Measurements from ENCODE around the gene RBMS3. TPM values are rescaled to one million over a fixed set of nuclear protein-coding genes. Genes with fewer than 3 reads are reported as not detected.
"Not testable (repeated sequence)": the region's sequence is repeated elsewhere in the genome, so short reads cannot be mapped to it uniquely, and the experiment has no call there.

The RBMS3 gene
- total RNA-seq, 1 experiment from 2014 or later, result 5.9 TPM

DNA sequence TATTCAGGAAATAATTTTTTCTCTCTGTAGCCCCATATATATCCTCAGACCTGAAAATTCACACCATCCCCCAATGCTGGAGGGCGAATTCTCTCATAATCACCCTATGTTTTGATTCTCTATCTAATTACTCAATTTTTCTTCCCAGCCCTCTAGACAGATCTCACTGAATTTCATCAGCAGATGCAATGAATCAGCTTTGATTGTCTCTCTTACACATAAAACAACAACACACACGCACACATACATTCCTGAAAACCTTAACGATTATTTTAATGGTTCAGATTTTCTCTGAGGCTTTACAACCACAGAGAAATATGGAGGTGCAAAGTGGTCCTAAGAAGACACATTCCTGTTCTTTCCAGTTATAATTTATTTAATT lies 11.1 kb downstream of the RBMS3 start:
- DNase-seq (ENCODE audit: low read depth, low spot score), result no peak
- in situ Hi-C loops (cut with HindIII; ENCODE audit: low pct_unique_long_range_greater_than_20kb, low sequenced_read_pairs), result no loop called here

- DNase-seq (ENCODE audit: low read depth, low spot score), result no peak
- in situ Hi-C loops (cut with HindIII; ENCODE audit: low pct_unique_long_range_greater_than_20kb, low sequenced_read_pairs), result no loop called here
Observed at GRCh38 chr3:29293421-29293820, 12.6 kb downstream of the RBMS3 start.

- in situ Hi-C loops (cut with HindIII; ENCODE audit: low pct_unique_long_range_greater_than_20kb, low sequenced_read_pairs), result no loop called here
- no peak for DNase-seq (ENCODE audit: low read depth, low spot score)
Observed at GRCh38 chr3:29297998-29298397, 17.1 kb downstream of the RBMS3 start.

DNA sequence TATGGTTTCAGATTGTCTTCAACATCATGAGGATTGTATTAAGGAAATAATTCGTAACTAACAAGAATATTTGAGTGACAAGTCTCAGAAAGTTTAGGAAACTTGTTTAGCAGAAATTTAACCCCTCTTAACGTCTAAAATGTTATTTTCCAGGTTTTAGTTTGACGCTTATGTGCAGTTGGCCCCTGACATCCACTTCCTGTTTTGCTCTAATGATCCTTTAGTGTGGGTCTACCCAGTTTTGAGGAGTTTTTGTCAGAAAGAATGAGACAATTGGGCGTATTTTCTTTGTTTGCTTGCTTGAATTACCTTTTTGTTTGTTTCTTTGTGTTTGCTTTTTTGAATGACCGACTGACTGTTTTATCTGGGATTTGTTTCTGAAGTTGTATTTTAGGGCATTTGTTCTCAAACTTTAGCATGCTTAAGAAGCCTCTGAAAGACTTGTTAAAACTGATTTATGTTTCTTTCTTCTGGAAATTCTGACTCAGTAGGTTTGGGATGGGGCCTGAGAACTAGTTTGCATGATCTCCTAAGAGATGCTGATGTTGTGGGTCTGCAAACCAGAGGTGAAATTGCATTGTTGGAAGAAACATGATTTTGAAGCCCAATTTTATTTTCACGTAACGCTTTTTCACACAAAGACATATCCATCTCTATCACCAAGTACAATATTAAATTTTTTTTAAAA lies 20.6 kb downstream of the RBMS3 start:
- DNase-seq (ENCODE audit: low read depth, low spot score), result no peak
- in situ Hi-C loops (cut with HindIII; ENCODE audit: low pct_unique_long_range_greater_than_20kb, low sequenced_read_pairs), result no loop called here

- in situ Hi-C loops (cut with HindIII; ENCODE audit: low pct_unique_long_range_greater_than_20kb, low sequenced_read_pairs), result no loop called here
- DNase-seq (ENCODE audit: low read depth, low spot score), result no peak
Observed at GRCh38 chr3:29302619-29303018, 21.7 kb downstream of the RBMS3 start.

- in situ Hi-C loops (cut with HindIII; ENCODE audit: low pct_unique_long_range_greater_than_20kb, low sequenced_read_pairs), result no loop called here
- DNase-seq (ENCODE audit: low read depth, low spot score), result no peak
Observed at GRCh38 chr3:29307295-29307694, 26.4 kb downstream of the RBMS3 start.

DNA sequence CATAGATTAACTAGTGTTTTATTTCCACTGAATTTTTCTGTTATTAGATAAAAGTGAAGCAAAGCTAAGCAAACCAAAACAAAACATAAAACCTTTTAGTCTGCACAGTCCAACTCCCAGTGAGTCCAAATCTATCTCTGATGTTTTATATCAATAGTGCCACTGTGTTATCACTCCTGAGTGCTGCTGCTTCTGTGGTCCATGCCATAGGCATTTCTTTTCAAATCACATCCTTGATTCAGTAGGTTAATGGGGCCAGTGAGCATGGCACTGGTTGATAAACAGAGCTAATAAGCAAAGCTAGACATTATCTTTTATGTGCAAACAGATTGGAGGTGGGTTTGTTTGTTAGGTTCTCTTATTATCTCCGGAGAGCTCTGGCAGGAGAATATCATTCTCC lies 30.0 kb downstream of the RBMS3 start:
- DNase-seq (ENCODE audit: low read depth, low spot score), result no peak
- in situ Hi-C loops (cut with HindIII; ENCODE audit: low pct_unique_long_range_greater_than_20kb, low sequenced_read_pairs), result no loop called here

DNA sequence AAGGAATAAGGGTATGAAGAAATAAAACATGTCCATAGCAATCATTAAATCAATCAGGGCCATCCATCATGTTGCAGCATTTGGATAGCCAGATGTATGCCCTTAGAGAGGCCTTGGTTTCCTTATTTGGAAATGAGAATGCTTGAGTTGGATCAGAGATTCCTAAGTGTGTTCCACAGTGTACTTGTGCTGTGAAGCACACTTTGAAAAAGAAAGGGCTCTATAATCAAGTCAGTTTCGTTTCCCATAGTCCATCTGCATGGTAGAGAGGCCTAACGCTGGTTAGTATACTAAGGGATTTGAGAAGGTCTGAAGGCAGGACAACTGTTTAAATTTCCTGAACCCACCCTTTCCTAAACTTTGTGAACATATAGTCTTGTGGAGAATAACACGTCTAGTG lies 30.9 kb downstream of the RBMS3 start:
- in situ Hi-C loops (cut with HindIII; ENCODE audit: low pct_unique_long_range_greater_than_20kb, low sequenced_read_pairs), result no loop called here
- DNase-seq (ENCODE audit: low read depth, low spot score), result no peak

- in situ Hi-C loops (cut with HindIII; ENCODE audit: low pct_unique_long_range_greater_than_20kb, low sequenced_read_pairs), result no loop called here
- DNase-seq (ENCODE audit: low read depth, low spot score), result no peak
Observed at GRCh38 chr3:29312395-29312794, 31.5 kb downstream of the RBMS3 start.

GRCh38 chr3:29312960-29313452 lies 32.1 kb downstream of the RBMS3 start:
- no peak for DNase-seq (ENCODE audit: low read depth, low spot score)
- in situ Hi-C loops (cut with HindIII; ENCODE audit: low pct_unique_long_range_greater_than_20kb, low sequenced_read_pairs), result no loop called here

GRCh38 chr3:29313981-29314726 lies 33.3 kb downstream of the RBMS3 start:
- no peak for DNase-seq (ENCODE audit: low read depth, low spot score)

DNA sequence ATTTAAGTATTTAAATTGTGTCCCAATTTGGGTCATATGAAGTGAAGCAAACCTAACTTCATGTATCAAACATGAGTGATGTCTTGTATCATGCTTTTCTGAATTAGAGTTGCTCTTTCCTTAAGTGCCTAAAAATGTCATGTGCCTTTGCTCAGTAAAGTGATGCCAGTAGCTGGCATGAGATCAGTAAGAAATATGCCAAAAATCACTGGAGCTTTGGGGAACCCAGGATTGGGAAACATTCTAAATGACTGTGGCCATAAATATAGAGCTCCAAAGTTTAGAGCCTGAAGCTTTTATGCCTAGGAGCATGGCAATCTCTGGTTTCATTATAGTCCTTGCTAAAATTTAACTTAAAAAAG lies 33.8 kb downstream of the RBMS3 start:
- in situ Hi-C loops (cut with HindIII; ENCODE audit: low pct_unique_long_range_greater_than_20kb, low sequenced_read_pairs), result no loop called here
- no peak for DNase-seq (ENCODE audit: low read depth, low spot score)

More at GRCh38 chr3:29313981-29314726, 33.3 kb downstream of the RBMS3 start:
- in situ Hi-C loops (cut with HindIII; ENCODE audit: low pct_unique_long_range_greater_than_20kb, low sequenced_read_pairs), result no loop called here

DNA sequence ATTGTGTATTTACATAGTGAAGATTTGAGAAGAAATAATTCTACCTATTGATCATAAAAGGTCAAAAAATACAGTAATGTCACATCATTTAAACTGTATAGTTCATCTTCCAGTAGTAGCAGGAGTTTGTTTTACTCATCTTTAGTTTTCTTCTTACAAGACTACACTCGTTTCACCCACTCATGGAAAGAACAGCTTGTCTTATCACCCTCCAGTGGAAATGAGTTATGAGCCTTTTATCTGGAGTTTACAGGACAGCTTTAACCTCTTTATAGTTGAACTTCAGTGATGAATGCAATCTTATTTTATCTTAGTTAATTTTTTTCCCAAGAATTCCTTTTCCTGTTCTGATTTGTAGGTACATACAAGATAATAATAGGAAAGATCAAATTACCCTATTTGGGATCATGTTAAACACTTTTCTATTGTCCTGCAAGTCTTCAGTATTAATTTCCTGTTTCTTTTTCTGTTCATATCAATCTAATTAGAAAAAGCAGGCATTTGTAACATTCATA lies 36.8 kb downstream of the RBMS3 start:
- in situ Hi-C loops (cut with HindIII; ENCODE audit: low pct_unique_long_range_greater_than_20kb, low sequenced_read_pairs), result no loop called here

GRCh38 chr3:29318251-29318650 lies 37.4 kb downstream of the RBMS3 start:
- no peak for DNase-seq (ENCODE audit: low read depth, low spot score)
- in situ Hi-C loops (cut with HindIII; ENCODE audit: low pct_unique_long_range_greater_than_20kb, low sequenced_read_pairs), result no loop called here

More for the DNA sequence above, 36.8 kb downstream of the RBMS3 start:
- no peak for DNase-seq (ENCODE audit: low read depth, low spot score)

DNA sequence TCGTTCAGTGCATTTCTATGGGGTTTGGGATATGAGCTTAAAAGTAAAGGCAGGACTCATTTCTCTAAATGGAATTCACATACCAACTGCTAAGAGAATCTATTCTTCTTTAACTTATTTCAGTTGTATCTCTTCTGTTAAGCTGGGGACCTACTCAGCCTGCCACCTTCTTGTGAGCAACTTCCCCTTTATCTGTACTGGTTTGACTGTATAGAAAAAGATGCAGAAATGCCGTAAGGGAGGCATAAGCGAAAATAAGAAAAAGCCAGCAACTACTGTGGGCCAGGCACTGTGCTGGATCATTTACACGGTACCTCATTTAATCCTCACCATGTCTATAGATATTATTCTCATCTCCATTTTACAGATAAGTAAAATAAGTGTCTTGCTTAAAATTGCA lies 38.4 kb downstream of the RBMS3 start:
- DNase-seq (ENCODE audit: low read depth, low spot score), result no peak
- in situ Hi-C loops (cut with HindIII; ENCODE audit: low pct_unique_long_range_greater_than_20kb, low sequenced_read_pairs), result no loop called here

- in situ Hi-C loops (cut with HindIII; ENCODE audit: low pct_unique_long_range_greater_than_20kb, low sequenced_read_pairs), result no loop called here
- no peak for DNase-seq (ENCODE audit: low read depth, low spot score)
Observed at GRCh38 chr3:29319798-29320197, 38.9 kb downstream of the RBMS3 start.

DNA sequence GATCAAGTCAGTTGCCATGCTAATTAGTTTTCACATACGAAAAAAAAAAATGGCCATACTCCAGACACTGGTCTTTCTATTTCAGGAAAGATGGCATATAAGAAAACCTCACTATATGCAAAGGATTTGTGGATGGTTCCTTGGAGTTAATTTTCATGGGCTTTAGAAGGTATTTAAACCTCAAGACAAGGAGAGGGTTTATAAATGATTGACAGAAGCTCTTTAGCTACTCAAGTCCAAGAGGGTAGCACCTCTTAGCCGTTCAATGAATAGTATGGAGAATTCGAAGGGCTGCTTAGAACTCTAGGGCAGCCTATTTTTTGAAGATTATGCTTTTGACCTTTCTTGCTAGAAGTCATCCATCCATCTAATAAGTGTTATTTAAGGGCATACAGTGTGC lies 41.7 kb downstream of the RBMS3 start:
- DNase-seq (ENCODE audit: low read depth, low spot score), result no peak
- in situ Hi-C loops (cut with HindIII; ENCODE audit: low pct_unique_long_range_greater_than_20kb, low sequenced_read_pairs), result no loop called here

DNA sequence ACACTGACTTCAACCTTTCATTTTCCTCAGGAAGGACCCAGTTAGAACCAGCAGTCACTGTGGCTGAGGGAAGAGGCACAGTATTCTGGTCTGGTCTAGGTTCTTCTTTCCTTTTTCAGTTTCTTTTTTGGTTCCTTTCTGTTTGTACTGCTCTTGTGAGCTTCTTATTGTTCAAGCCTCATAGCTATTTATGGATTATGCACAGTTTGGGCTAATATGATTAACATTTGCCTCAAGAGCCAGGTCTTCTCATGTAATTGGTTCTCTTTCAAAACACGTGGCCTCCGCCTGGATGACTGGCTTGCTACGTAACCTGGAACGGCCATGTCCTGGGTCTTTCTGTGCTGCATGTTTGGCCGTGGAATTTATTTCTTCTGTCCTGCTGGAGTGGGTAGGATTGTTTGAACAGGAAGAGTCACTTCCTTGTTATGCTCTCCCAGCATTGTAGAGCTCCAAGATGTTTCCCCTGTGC lies 43.3 kb downstream of the RBMS3 start:
- in situ Hi-C loops (cut with HindIII; ENCODE audit: low pct_unique_long_range_greater_than_20kb, low sequenced_read_pairs), result no loop called here
- peak; percentile 61 for DNase-seq (ENCODE audit: low read depth, low spot score)

GRCh38 chr3:29326540-29326939 lies 45.7 kb downstream of the RBMS3 start:
- in situ Hi-C loops (cut with HindIII; ENCODE audit: low pct_unique_long_range_greater_than_20kb, low sequenced_read_pairs); DNase-seq (ENCODE audit: low read depth, low spot score): not testable (repeated sequence)
